Measurements from ENCODE around the gene HAL.

- TF ChIP-seq CTCF (IDR thresholded peaks at IDR 0.05) (no peak), POLR2A (IDR thresholded peaks at IDR 0.05) (no peak)
Observed at GRCh38 chr12:95990136-95990535, 6.0 kb downstream of the HAL start.
